IMR-90 (cell line): ENCODE measurements around the gene NAA38. TPM values are rescaled to one million over a fixed set of nuclear protein-coding genes. Genes with fewer than 3 reads are reported as not detected.

Experiments
- ATAC-seq: fragments of 200-7000 bp; cut with Tn5 transposase; 2 replicates; pipeline ENCODE4 v1.9.1; 2020; ENCODE audit warnings: low read depth, mild to moderate bottlenecking, moderate library complexity
- BruUV-seq: library from RNA; stranded (reverse); fragments of 400-500 nt; replicated peaks from 2 replicates; lab custom pipeline; 2021; lab: Mats Ljungman, UMichigan
- CTCF ChIA-PET: fragments of 300-600 bp; formaldehyde crosslinking; extraction: SDS; loops from one replicate; lab custom pipeline; 2021; ENCODE audit warnings: antibody characterized with exemption; lab: Yijun Ruan, JAX
- POLR2A ChIA-PET: fragments of 300-600 bp; sonication (Branson Sonifier 250); formaldehyde crosslinking; loops from one replicate; lab custom pipeline; 2022; ENCODE audit warnings: antibody characterized with exemption; ENCODE audit not compliant: unreplicated experiment; lab: Charles Lee
- DNase-seq: peaks from one replicate; pipeline ENCODE4 v3.0.0; 2013
- H2AFZ ChIP-seq: replicated peaks from 2 replicates; pipeline ENCODE3; 2013; ENCODE audit warnings: low read length, mild to moderate bottlenecking; ENCODE audit not compliant: poor library complexity
- H2AK5ac ChIP-seq: 2 replicates; pipeline ENCODE4 v1.6.1; 2013; ENCODE audit warnings: low read depth, low read length, inconsistent platforms
- H2AK9ac ChIP-seq: replicated peaks from 2 replicates; pipeline ENCODE3; 2013; ENCODE audit warnings: mild to moderate bottlenecking, low read depth, low read length, moderate library complexity; ENCODE audit not compliant: poor library complexity
- H2BK120ac ChIP-seq: 2 replicates; pipeline ENCODE4 v1.6.1; 2013; ENCODE audit warnings: low read depth, low read length, inconsistent platforms
- H2BK15ac ChIP-seq: 3 replicates; pipeline ENCODE4 v1.6.1; 2013; ENCODE audit warnings: low read depth, low read length, inconsistent platforms
- H2BK20ac ChIP-seq: 2 replicates; pipeline ENCODE4 v1.6.1; 2013; ENCODE audit warnings: low read depth, mild to moderate bottlenecking, inconsistent platforms, low read length, moderate library complexity
- H2BK5ac ChIP-seq: 2 replicates; pipeline ENCODE4 v1.6.1; 2013; ENCODE audit warnings: mild to moderate bottlenecking, low read depth, low read length, inconsistent platforms; ENCODE audit not compliant: poor library complexity, severe bottlenecking
- H3K14ac ChIP-seq: replicated peaks from 2 replicates; pipeline ENCODE4 v1.6.1; 2013; ENCODE audit warnings: low read depth, low read length, inconsistent platforms
- H3K18ac ChIP-seq: 2 replicates; pipeline ENCODE4 v1.6.1; 2013; ENCODE audit warnings: low read depth, low read length, control low read depth
- H3K23ac ChIP-seq: 2 replicates; pipeline ENCODE4 v1.6.1; 2013; ENCODE audit warnings: low read depth, low read length, inconsistent platforms
- H3K27ac ChIP-seq: 2 replicates; pipeline ENCODE4 v1.5.1; 2013; ENCODE audit warnings: mild to moderate bottlenecking, control low read depth, low read length; ENCODE audit not compliant: insufficient read depth
- H3K27me3 ChIP-seq: 2 replicates; pipeline ENCODE4 v1.6.1; 2013; ENCODE audit warnings: low read length; ENCODE audit not compliant: control insufficient read depth, insufficient read depth
- H3K36me3 ChIP-seq: 2 replicates; pipeline ENCODE4 v1.6.1; 2013; ENCODE audit warnings: low read length, mixed read lengths; ENCODE audit not compliant: control insufficient read depth, insufficient read depth
- H3K4ac ChIP-seq: 2 replicates; pipeline ENCODE4 v1.6.1; 2013; ENCODE audit warnings: low read depth, low read length, inconsistent platforms
- H3K4me1 ChIP-seq: 2 replicates; pipeline ENCODE4 v1.6.1; 2013; ENCODE audit warnings: low read length, mixed read lengths; ENCODE audit not compliant: control insufficient read depth, insufficient read depth
- H3K4me2 ChIP-seq: 2 replicates; pipeline ENCODE4 v1.6.1; 2013; ENCODE audit warnings: low read depth, mild to moderate bottlenecking, control low read depth, low read length, moderate library complexity
- H3K4me3 ChIP-seq: 2 replicates; pipeline ENCODE4 v1.5.1; 2013; ENCODE audit warnings: low read depth, mild to moderate bottlenecking, control low read depth, low read length, moderate library complexity; ENCODE audit not compliant: insufficient read depth
- H3K56ac ChIP-seq: 2 replicates; pipeline ENCODE4 v1.6.1; 2013; ENCODE audit warnings: low read length, inconsistent platforms; ENCODE audit not compliant: insufficient read depth; ENCODE audit errors: extremely low read depth
- H3K79me1 ChIP-seq, 2 experiments: 2 replicates each; pipeline ENCODE4 v1.6.1; 2013; ENCODE audit warnings: low read length in 2 of 2, inconsistent platforms in 1 of 2, low read depth in 1 of 2
- H3K9ac ChIP-seq: 2 replicates; pipeline ENCODE4 v1.6.1; 2013; ENCODE audit warnings: low read depth, low read length, control low read depth
- H3K9me1 ChIP-seq: 2 replicates; pipeline ENCODE4 v1.6.1; 2013; ENCODE audit warnings: low read length, inconsistent platforms; ENCODE audit not compliant: insufficient read depth
- H3K9me3 ChIP-seq: 2 replicates; pipeline ENCODE4 v1.6.1; 2013; ENCODE audit warnings: low read length; ENCODE audit not compliant: control insufficient read depth, insufficient read depth
- H4K20me1 ChIP-seq: 2 replicates; pipeline ENCODE4 v1.6.1; 2013; ENCODE audit warnings: low read length, inconsistent platforms; ENCODE audit not compliant: insufficient read depth
- H4K5ac ChIP-seq: 2 replicates; pipeline ENCODE4 v1.6.1; 2013; ENCODE audit warnings: mild to moderate bottlenecking, low read depth, low read length, control low read depth
- H4K8ac ChIP-seq, 2 experiments: 2 replicates each; pipeline ENCODE4 v1.6.1; 2013; ENCODE audit warnings: low read depth in 2 of 2, low read length in 2 of 2, control low read depth in 1 of 2, inconsistent platforms in 1 of 2
- H4K91ac ChIP-seq: 2 replicates; pipeline ENCODE4 v1.6.1; 2013; ENCODE audit warnings: low read depth, low read length, inconsistent platforms; ENCODE audit not compliant: insufficient read depth
- MAFK ChIP-seq: IDR thresholded peaks from 2 replicates; pipeline ENCODE4 v1.6.1; 2012; ENCODE audit warnings: low read depth, low read length, improper control_type of control experiment
- POLR2A ChIP-seq: IDR thresholded peaks from 2 replicates; pipeline ENCODE4 v1.6.1; 2012; ENCODE audit warnings: mild to moderate bottlenecking, low read depth, low read length
- RCOR1 ChIP-seq: IDR thresholded peaks from 2 replicates; pipeline ENCODE4 v1.6.1; 2012; ENCODE audit warnings: mild to moderate bottlenecking, low read length, improper control_type of control experiment; ENCODE audit not compliant: insufficient replicate concordance
- WGBS, 2 experiments: methylation state at CpG; one replicate each; pipeline versions ENCODE4 v1.1.5 to v1.1.7; 2013; ENCODE audit warnings: missing lambda C conversion rate in 2 of 2; ENCODE audit not compliant: insufficient read length in 1 of 2; ENCODE audit errors: extremely low coverage in 2 of 2; 5-methylcytosine and 5-hydroxymethylcytosine counted together
- dilution Hi-C: fragments of 300-500 bp; cut with HindIII; formaldehyde crosslinking; loops from one replicate; pipeline ENCODE4 v1.14.3; 2018; ENCODE audit warnings: low sequenced_read_pairs; ENCODE audit not compliant: unreplicated experiment
- in situ Hi-C: fragments of 300-500 bp; cut with MboI; formaldehyde crosslinking; loops from 3 replicates; pipeline ENCODE4 v1.14.3; 2019; ENCODE audit warnings: low sequenced_read_pairs, inconsistent platforms, mixed read lengths
- intact Hi-C: fragments of 100-400 bp; cut with micrococcal nuclease; formaldehyde crosslinking; loops from 2 replicates; pipeline ENCODE4 v1.10.0; 2022
- polyA plus RNA-seq, 3 experiments: library from polyadenylated mRNA; depleted of rRNA; stranded (reverse); fragments of >200 nt; gene quantifications; 2 replicates each; pipeline ENCODE4 v1.2.3, GENCODE V29; 2012; ENCODE audit warnings: low replicate concordance in 1 of 3
- total RNA-seq: library from RNA; depleted of rRNA; stranded (reverse); fragments of >200 nt; gene quantifications from 2 replicates; pipeline ENCODE4 v1.2.3, GENCODE V29; 2012
- TF ChIP-seq, protein P1 (sequence below): fragments of 150-350 bp; IDR thresholded peaks from 2 replicates; pipeline ENCODE4 v1.6.1; 2017; ENCODE audit warnings: mild to moderate bottlenecking, antibody characterized with exemption, low read length, low read depth

Gene NAA38
- total and polyA plus RNA-seq, 2 of the 4 experiments (the other 2 are of a cell fraction), result 40.7 to 76.8 TPM

DNA sequence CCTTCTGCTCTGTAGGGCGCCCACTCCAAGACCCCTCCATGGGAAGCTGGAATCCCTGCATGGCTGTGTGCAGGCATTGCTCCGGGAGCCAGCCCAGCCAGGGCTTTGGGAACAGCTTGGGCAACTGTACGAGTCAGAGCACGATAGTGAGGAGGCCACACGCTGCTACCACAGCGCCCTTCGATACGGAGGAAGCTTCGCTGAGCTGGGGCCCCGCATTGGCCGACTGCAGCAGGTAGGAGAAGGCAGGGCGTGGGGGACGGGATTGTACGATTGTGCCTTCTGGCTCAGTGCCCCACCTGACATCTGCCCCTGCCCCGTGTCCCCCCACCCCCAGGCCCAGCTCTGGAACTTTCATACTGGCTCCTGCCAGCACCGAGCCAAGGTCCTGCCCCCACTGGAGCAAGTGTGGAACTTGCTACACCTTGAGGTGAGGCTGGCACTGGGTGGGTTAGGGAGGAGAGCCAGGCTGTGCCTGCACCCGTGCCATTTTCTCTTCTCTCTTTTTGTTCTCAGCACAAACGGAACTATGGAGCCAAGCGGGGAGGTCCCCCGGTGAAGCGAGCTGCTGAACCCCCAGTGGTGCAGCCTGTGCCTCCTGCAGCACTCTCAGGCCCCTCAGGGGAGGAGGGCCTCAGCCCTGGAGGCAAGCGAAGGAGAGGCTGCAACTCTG, 11.2 kb downstream of the NAA38 start:
- intact Hi-C loops, result no loop called here
- Histone ChIP-seq H3K9me3 (no peaks in the 10 kb centered on the region), H3K9me1 (no peaks in the 10 kb centered on the region; the same call in 1 of the 2 replicates), H3K14ac (no peak overlapping the region), H3K27ac (no peak overlapping the region), H4K5ac (no peak overlapping the region), H2BK15ac (no peak overlapping the region), H3K4me2 (no peak overlapping the region), H2BK20ac (no peak overlapping the region), H2AK9ac (no peak overlapping the region), H3K36me3 (peaks cover 48% of the 10 kb centered on the region), H3K4me1 (peaks cover 11% of the 10 kb centered on the region), H3K18ac (no peak overlapping the region), H2AFZ (no peak overlapping the region), H2BK5ac (no peak overlapping the region), H4K8ac (no peak overlapping the region), H3K79me1 (peaks cover 5 to 49% of the 10 kb centered on the region in 2 experiments), H3K4ac (no peak overlapping the region), H3K27me3 (no peaks in the 10 kb centered on the region), H3K4me3 (no peak overlapping the region), H2AK5ac (no peak overlapping the region), H2BK120ac (no peak overlapping the region), H3K56ac (no peak overlapping the region), H3K9ac (no peak overlapping the region), H4K20me1 (peaks cover 58% of the 10 kb centered on the region), H3K23ac (no peak overlapping the region), H4K91ac (no peak overlapping the region)
- TSS peak; percentile 18 for BruUV-seq
- ATAC-seq (no peak), DNase-seq (no peak)
- no peak for TF ChIP-seq MAFK
- TF ChIP-seq, protein P1, sequence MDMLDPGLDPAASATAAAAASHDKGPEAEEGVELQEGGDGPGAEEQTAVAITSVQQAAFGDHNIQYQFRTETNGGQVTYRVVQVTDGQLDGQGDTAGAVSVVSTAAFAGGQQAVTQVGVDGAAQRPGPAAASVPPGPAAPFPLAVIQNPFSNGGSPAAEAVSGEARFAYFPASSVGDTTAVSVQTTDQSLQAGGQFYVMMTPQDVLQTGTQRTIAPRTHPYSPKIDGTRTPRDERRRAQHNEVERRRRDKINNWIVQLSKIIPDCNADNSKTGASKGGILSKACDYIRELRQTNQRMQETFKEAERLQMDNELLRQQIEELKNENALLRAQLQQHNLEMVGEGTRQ, result no peak
- no peak for TF ChIP-seq POLR2A
- TF ChIP-seq RCOR1, result no peak
- ChIA-PET POLR2A (no interaction called here), CTCF (no interaction called here)
- in situ Hi-C loops, result no loop called here
- dilution Hi-C loops, result no loop called here
- WGBS, 2 experiments, result 93% methylated on average over 9 of the region's 22 CpGs; no CpG with 5 or more reads in 1 of the 2 experiments
